ENCODE measurements around the gene WNT8B. TPM values are rescaled to one million over a fixed set of nuclear protein-coding genes. Genes with fewer than 3 reads are reported as not detected.

Gene WNT8B
- total RNA-seq, 2 donors from 2014 or later, result 0.11 to 0.16 TPM

DNA sequence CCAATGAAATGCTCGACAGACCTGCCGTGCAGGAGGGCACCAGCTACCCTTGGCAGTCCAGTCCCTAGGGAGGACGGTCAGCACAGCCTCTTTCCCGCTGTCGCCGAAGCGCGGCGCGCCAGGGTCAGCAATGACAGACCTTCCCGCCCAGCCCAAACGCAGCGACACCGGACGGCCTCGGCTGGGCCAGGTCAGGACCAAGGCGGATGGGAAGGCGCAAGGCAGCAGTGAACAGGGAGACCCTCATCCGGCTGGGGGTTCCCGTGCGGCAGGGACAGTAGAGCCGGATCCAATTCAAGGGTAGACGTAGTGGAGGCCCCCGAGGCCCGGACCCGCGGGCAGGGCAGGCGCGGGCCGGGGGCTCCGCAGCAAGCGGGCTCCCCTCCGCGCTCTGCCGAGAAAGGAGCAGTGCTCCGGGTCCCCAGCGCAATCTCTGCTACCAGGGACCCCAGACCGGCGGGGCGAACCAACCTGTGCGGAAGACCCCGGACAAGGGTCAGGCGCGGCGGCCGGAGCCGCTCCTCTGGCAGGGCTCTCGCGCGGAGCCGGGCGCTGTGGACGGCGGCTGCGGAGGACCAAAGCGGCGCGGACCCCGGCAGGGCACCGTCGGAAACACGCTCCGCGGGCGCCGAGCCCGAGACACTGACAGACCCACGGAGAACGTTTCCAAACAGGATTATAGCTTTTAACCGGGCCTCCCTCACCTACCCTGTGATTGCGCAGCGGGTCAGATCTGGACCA is 56.7 kb downstream of the WNT8B start, which contains the start of gene SEC31B:
TSS of gene SEC31B (minus strand) at position 551 of the 741 bp plus-strand sequence. CDS start 2,909 bp downstream, outside the sequence.
- peak within 1 kb of the TSS; percentile 79 for H3K27ac Mint-ChIP-seq
- ATAC-seq (replicated peaks), result no peak
- no peaks in the 10 kb centered on the region for H3K27me3 Mint-ChIP-seq
- peaks cover 81% of the 10 kb centered on the region for H3K36me3 Mint-ChIP-seq (ENCODE audit: low read depth)
- no peaks in the 10 kb centered on the region for H3K9me3 Mint-ChIP-seq
- peak within 1 kb of the TSS; percentile 22 for H3K4me3 Mint-ChIP-seq
- peaks cover 14% of the 10 kb centered on the region for H3K4me1 Mint-ChIP-seq

DNA sequence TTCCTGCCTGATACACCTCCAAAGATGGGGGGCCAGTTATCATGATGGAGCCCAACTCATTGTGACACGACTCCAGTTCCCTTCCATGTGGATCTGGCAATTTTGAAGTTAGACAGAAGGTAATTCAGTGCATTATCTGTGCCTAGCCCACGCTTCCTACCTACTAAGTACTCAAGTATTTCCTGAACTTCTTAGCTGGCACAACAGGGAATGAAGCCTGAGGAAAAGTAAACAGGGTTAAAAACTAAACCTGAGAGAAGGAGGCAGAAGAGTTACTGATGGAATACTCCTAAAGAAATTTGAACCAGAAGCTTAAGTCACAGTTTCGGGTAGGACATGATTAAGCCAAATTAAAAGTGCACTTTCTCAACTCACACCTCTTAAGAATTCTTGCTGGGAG is 58.0 kb downstream of the WNT8B start:
- Mint-ChIP-seq H3K4me1 (peaks cover 16% of the 10 kb centered on the region), H3K36me3 (ENCODE audit: low read depth) (peaks cover 84% of the 10 kb centered on the region), H3K27ac (no peak overlapping the region), H3K27me3 (no peaks in the 10 kb centered on the region), H3K4me3 (no peak overlapping the region), H3K9me3 (no peaks in the 10 kb centered on the region)
- ATAC-seq (replicated peaks), result no peak

- peaks cover 85% of the 10 kb centered on the region for H3K36me3 Mint-ChIP-seq (ENCODE audit: low read depth)
- H3K9me3 Mint-ChIP-seq, result no peaks in the 10 kb centered on the region
- ATAC-seq (replicated peaks), result no peak
- no peak overlapping the region for H3K4me3 Mint-ChIP-seq
- peaks cover 21% of the 10 kb centered on the region for H3K4me1 Mint-ChIP-seq
- H3K27me3 Mint-ChIP-seq, result no peaks in the 10 kb centered on the region
- peak overlapping the region; percentile 33 for H3K27ac Mint-ChIP-seq
Observed at GRCh38 chr10:100522107-100522801, 59.4 kb downstream of the WNT8B start.

- H3K36me3 Mint-ChIP-seq (ENCODE audit: low read depth), result peaks cover 85% of the 10 kb centered on the region
Observed at GRCh38 chr10:100522945-100523344, 60.1 kb downstream of the WNT8B start.

DNA sequence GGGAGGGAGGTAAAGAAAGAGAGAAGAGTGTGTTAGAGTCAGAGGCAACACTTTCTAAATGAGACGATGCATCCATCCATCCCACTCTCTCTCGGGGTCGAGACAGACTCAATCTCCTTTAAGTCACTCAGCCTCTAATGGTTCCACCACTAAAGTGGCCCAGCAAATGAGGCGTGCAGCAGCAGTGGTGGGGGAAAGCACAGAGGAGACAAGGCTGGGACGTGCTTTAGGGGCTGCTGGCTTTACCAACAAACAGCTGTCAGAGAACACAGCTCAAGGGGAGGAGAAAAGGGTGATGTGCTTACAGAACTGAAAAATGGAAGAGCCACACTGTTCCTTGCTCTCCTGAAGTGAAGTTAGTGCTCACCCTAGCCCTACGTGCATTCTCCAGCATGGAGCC is 61.4 kb downstream of the WNT8B start:
- H3K27me3 Mint-ChIP-seq, result no peaks in the 10 kb centered on the region
- ATAC-seq (replicated peaks), result no peak
- no peak overlapping the region for H3K27ac Mint-ChIP-seq
- H3K9me3 Mint-ChIP-seq, result no peaks in the 10 kb centered on the region
- H3K36me3 Mint-ChIP-seq (ENCODE audit: low read depth), result peaks cover 85% of the 10 kb centered on the region
- H3K4me3 Mint-ChIP-seq, result no peak overlapping the region
- peaks cover 7% of the 10 kb centered on the region for H3K4me1 Mint-ChIP-seq

More at GRCh38 chr10:100522945-100523344, 60.1 kb downstream of the WNT8B start:
- no peaks in the 10 kb centered on the region for H3K27me3 Mint-ChIP-seq
- no peaks in the 10 kb centered on the region for H3K9me3 Mint-ChIP-seq
- no peak overlapping the region for H3K4me3 Mint-ChIP-seq
- ATAC-seq (replicated peaks), result no peak
- peaks cover 17% of the 10 kb centered on the region for H3K4me1 Mint-ChIP-seq
- no peak overlapping the region for H3K27ac Mint-ChIP-seq

DNA sequence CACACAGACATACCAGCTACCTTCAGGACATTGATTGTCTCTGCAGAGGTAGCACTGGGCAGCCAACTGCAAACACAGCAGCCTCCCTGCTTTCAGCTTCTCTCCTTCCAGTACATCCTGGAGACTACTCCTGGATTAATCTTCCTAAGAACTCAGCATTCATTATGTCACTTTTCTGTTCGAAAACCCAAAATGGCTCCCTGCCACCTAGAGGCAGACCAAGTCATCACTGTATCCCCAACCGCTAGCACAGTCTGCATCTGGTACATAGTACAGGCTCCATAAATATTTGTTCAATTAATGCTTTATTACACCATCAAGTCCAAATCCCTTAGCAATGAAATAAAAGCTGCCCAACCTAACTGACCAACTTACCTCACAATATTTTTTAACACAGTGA is 61.8 kb downstream of the WNT8B start:
- H3K27me3 Mint-ChIP-seq, result no peaks in the 10 kb centered on the region
- no peak overlapping the region for H3K27ac Mint-ChIP-seq
- H3K4me1 Mint-ChIP-seq, result peaks cover 7% of the 10 kb centered on the region
- H3K9me3 Mint-ChIP-seq, result no peaks in the 10 kb centered on the region
- peaks cover 87% of the 10 kb centered on the region for H3K36me3 Mint-ChIP-seq (ENCODE audit: low read depth)
- no peak overlapping the region for H3K4me3 Mint-ChIP-seq
- ATAC-seq (replicated peaks), result no peak

- Mint-ChIP-seq H3K4me1 (peaks cover 17% of the 10 kb centered on the region), H3K27me3 (no peaks in the 10 kb centered on the region), H3K27ac (peak overlapping the region; percentile 94), H3K36me3 (ENCODE audit: low read depth) (peaks cover 69% of the 10 kb centered on the region), H3K9me3 (no peaks in the 10 kb centered on the region), H3K4me3 (peak overlapping the region; percentile 85)
- peak; percentile 75 for ATAC-seq (replicated peaks)
Observed at GRCh38 chr10:100528123-100528886, 65.5 kb downstream of the WNT8B start.

GRCh38 chr10:100528921-100529474 is 66.2 kb downstream of the WNT8B start:
- ATAC-seq (replicated peaks), result peak; percentile 12
- no peaks in the 10 kb centered on the region for H3K9me3 Mint-ChIP-seq
- H3K4me3 Mint-ChIP-seq, result peak overlapping the region; percentile 85
- H3K36me3 Mint-ChIP-seq (ENCODE audit: low read depth), result peaks cover 62% of the 10 kb centered on the region
- H3K27ac Mint-ChIP-seq, result peak overlapping the region; percentile 94
- peaks cover 17% of the 10 kb centered on the region for H3K4me1 Mint-ChIP-seq
- no peaks in the 10 kb centered on the region for H3K27me3 Mint-ChIP-seq

- Mint-ChIP-seq H3K4me1 (peaks cover 17% of the 10 kb centered on the region), H3K27ac (peak within 1 kb of the TSS; percentile 94), H3K27me3 (no peaks in the 10 kb centered on the region), H3K4me3 (peak within 1 kb of the TSS; percentile 85), H3K36me3 (ENCODE audit: low read depth) (peaks cover 55% of the 10 kb centered on the region), H3K9me3 (no peaks in the 10 kb centered on the region)
- peak; percentile 64 for ATAC-seq (replicated peaks)
Observed at GRCh38 chr10:100529475-100530298, 66.9 kb downstream of the WNT8B start, which contains the start of gene NDUFB8. TSS of gene NDUFB8 (minus strand) at chr10:100529871. CDS start at chr10:100529851, 20 bp downstream.

DNA sequence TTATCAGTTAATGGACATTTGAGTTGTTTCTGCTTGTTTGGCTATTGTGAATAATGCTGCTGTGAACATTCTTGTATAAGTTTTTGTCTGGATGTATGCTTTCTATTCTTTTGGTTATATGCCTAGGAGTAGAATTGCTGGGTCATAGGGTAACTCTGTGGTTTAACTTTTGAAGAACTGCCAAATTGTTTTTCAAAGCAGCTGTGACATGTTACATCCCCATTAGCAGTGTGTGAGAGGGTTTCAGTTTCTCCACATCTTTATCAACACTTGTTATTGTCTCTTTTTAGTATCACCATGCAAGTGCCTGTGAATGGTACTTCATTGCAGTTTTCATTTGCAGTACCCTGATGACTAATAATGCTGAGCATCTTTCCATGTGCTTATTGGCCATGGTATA is 69.0 kb downstream of the WNT8B start:
- peak overlapping the region; percentile 27 for H3K4me3 Mint-ChIP-seq
- ATAC-seq (replicated peaks), result peak; percentile 29

More for the DNA sequence above, 69.0 kb downstream of the WNT8B start:
- H3K36me3 Mint-ChIP-seq (ENCODE audit: low read depth), result peaks cover 35% of the 10 kb centered on the region
- no peaks in the 10 kb centered on the region for H3K27me3 Mint-ChIP-seq
- H3K27ac Mint-ChIP-seq, result peak overlapping the region; percentile 38
- peaks cover 10% of the 10 kb centered on the region for H3K4me1 Mint-ChIP-seq
- H3K9me3 Mint-ChIP-seq, result no peaks in the 10 kb centered on the region

Other genes with a start within 250 kb of the WNT8B start
- 10 to 100 TPM; 17.4 to 32.2 TPM for gene CHUK, start 233.4 kb upstream of the WNT8B start, total RNA-seq
- 10 to 100 TPM; 34.0 to 46.9 TPM for gene CWF19L1, start 195.4 kb upstream of the WNT8B start, total RNA-seq
- 10 to 100 TPM; 54.1 to 59.3 TPM for gene BLOC1S2, start 176.3 kb upstream of the WNT8B start, total RNA-seq
- gene PKD2L1, start 132.8 kb upstream of the WNT8B start, total RNA-seq, result under 1 TPM; 0.30 to 0.66 TPM
- 100 to 1,000 TPM in 1 of 2 donors, 10 to 100 TPM in 1; 99.1 to 160 TPM for gene SCD, start 115.8 kb upstream of the WNT8B start, total RNA-seq
- gene SEC31B, start 56.9 kb downstream of the WNT8B start, total RNA-seq, result 100 to 1,000 TPM in 1 of 2 donors, 10 to 100 TPM in 1; 67.0 to 127 TPM
- gene NDUFB8, start 66.9 kb downstream of the WNT8B start, total RNA-seq, result 100 to 1,000 TPM; 350 to 380 TPM
- gene HIF1AN, start 72.9 kb downstream of the WNT8B start, total RNA-seq, result 10 to 100 TPM; 53.3 to 60.2 TPM